K562 (cell line): ENCODE data around the gene FEN1. TPM values are rescaled to one million over a fixed set of nuclear protein-coding genes. Genes with fewer than 3 reads are reported as not detected.

Experiments
- CHCHD3 ChIP-seq: fragments of 250-450 bp; sonication (Bioruptor Pico); IDR thresholded peaks from 2 replicates; pipeline ENCODE4 v2.1.2; 2022; ENCODE audit warnings: mild to moderate bottlenecking
- E2F4 ChIP-seq: sonication (generic); formaldehyde crosslinking; IDR thresholded peaks from 2 replicates; pipeline ENCODE4 v1.8.0; 2022; ENCODE audit warnings: mild to moderate bottlenecking, low read depth, missing genetic modification reagents
- FOXO4 ChIP-seq: fragments of 450-650 bp; formaldehyde crosslinking; IDR thresholded peaks from 2 replicates; pipeline ENCODE4 v1.4.0; 2020; ENCODE audit warnings: mild to moderate bottlenecking, moderate library complexity
- HDGF ChIP-seq: fragments of 450-650 bp; IDR thresholded peaks from 2 replicates; pipeline ENCODE4 v1.6.1; 2016
- IRF1 ChIP-seq: sonication (generic); formaldehyde crosslinking; IDR thresholded peaks from 2 replicates; pipeline ENCODE4 v1.8.0; 2022; ENCODE audit warnings: missing genetic modification reagents, mild to moderate bottlenecking, borderline replicate concordance
- KLF16 ChIP-seq: IDR thresholded peaks from 2 replicates; pipeline ENCODE4 v1.6.1; 2016; ENCODE audit warnings: antibody characterized with exemption
- MECOM ChIP-seq: fragments of 250-450 bp; sonication (Bioruptor Pico); IDR thresholded peaks from 2 replicates; pipeline ENCODE4 v1.8.0; 2022; ENCODE audit warnings: inconsistent platforms
- NCOA2 ChIP-seq, 2 experiments: fragments of 450-650 bp; IDR thresholded peaks; 2 replicates each; pipeline ENCODE4 v1.6.1; 2018; ENCODE audit warnings: mild to moderate bottlenecking in 2 of 2, moderate library complexity in 1 of 2; ENCODE audit not compliant: partially characterized antibody in 2 of 2
- NRF1 ChIP-seq, 2 experiments: fragments of 450-650 bp; IDR thresholded peaks in 1 of 2; conservative IDR thresholded peaks in 1 of 2; 2 replicates each; pipeline ENCODE4 v1.6.1; 2014; ENCODE audit warnings: mild to moderate bottlenecking in 2 of 2
- PKNOX1 ChIP-seq: fragments of 450-650 bp; IDR thresholded peaks from 2 replicates; pipeline ENCODE4 v1.6.1; 2016
- RBM34 ChIP-seq: fragments of 200-400 bp; formaldehyde crosslinking; IDR thresholded peaks from 2 replicates; pipeline ENCODE4 v1.6.1; 2018; ENCODE audit warnings: low read length, borderline replicate concordance; ENCODE audit not compliant: insufficient read depth
- SREBF1 ChIP-seq: fragments of 150-350 bp; IDR thresholded peaks from 2 replicates; pipeline ENCODE4 v1.6.1; 2014; ENCODE audit warnings: antibody characterized with exemption, low read depth, low read length, borderline replicate concordance
- SREBF2 ChIP-seq: sonication (generic); formaldehyde crosslinking; IDR thresholded peaks from 2 replicates; pipeline ENCODE4 v1.4.0; 2020; ENCODE audit warnings: mild to moderate bottlenecking, missing genetic modification reagents
- SRSF7 ChIP-seq: fragments of 200-400 bp; formaldehyde crosslinking; optimal IDR thresholded peaks from 2 replicates; pipeline ENCODE3; 2017; ENCODE audit warnings: mild to moderate bottlenecking, low read depth, low read length
- THAP12 ChIP-seq: fragments of 250-450 bp; sonication (Bioruptor Pico); IDR thresholded peaks from 2 replicates; pipeline ENCODE4 v1.9.0; 2021; ENCODE audit warnings: mild to moderate bottlenecking, inconsistent platforms
- ZC3H11A ChIP-seq: IDR thresholded peaks from 2 replicates; pipeline ENCODE4 v1.6.1; 2012; ENCODE audit warnings: low read depth, low read length, improper control_type of control experiment
- ZNF224 ChIP-seq: sonication (generic); formaldehyde crosslinking; IDR thresholded peaks from 2 replicates; pipeline ENCODE4 v1.8.0; 2022; ENCODE audit warnings: mild to moderate bottlenecking, missing genetic modification reagents
- ZNF280A ChIP-seq: fragments of 450-650 bp; IDR thresholded peaks from 2 replicates; pipeline ENCODE4 v1.6.1; 2018; ENCODE audit warnings: mild to moderate bottlenecking, low read depth; ENCODE audit not compliant: partially characterized antibody
- ZNF766 ChIP-seq: fragments of 200-800 bp; sonication (Bioruptor generic); conservative IDR thresholded peaks from 2 replicates; pipeline ENCODE4 v1.6.1; 2016; ENCODE audit warnings: missing genetic modification characterization, missing compliant biosample characterization
- polyA plus RNA-seq, 8 experiments: library from polyadenylated mRNA; depleted of rRNA in 4 of 8; stranded (reverse) in 5 of 8; unstranded in 3 of 8; fragments of >200 nt; fragmentation: Nextera tagmentation in 2 of 8; fragmentation: Illumina TruSeq in 1 of 8; extraction: Ambion mirVana in 2 of 8; extraction: Trizol in 1 of 8; gene quantifications; 2 replicates each; pipeline versions ENCODE4 v1.2.1 to v1.2.3, GENCODE V29; 2011 to 2014; ENCODE audit warnings: inconsistent platforms in 1 of 8, missing spikeins in 1 of 8
- total RNA-seq, 7 experiments: library from RNA; depleted of rRNA in 6 of 7; stranded (reverse); fragments of >200 nt in 6 of 7; fragmentation: Illumina TruSeq in 2 of 7; extraction: Trizol in 2 of 7; gene quantifications; 2 replicates each; pipeline versions ENCODE4 v1.2.1 to v1.2.3, GENCODE V29; 2011 to 2021; ENCODE audit warnings: low replicate concordance in 1 of 7

Gene FEN1
- total and polyA plus RNA-seq, 9 of the 15 experiments (the other 6 are each of a cell fraction or from before 2014, with no cell fraction given): 58.1 to 156 (median 137) TPM

- TF ChIP-seq ZNF280A (no peak), NCOA2 (IDR thresholded peaks at IDR 0.05; ENCODE audit: partially characterized antibody in 2 of 2) (no peak), ZNF766 (CRISPR knock-in tag) (peak; percentile 86; the same call in 1 of the 2 replicates), ZNF224 (no peak), SREBF2 (CRISPR knock-in tag) (no peak), THAP12 (peak; percentile 32; the same call in 1 of the 2 replicates), SRSF7 (no peak), MECOM (peak; percentile 81), E2F4 (CRISPR knock-in tag) (no peak), FOXO4 (CRISPR knock-in tag) (peak; percentile 77; the same call in 1 of the 2 replicates), IRF1 (CRISPR knock-in tag) (no peak), SREBF1 (peak; percentile 97), ZC3H11A (no peak), KLF16 (peak; percentile 51; the same call in 1 of the 2 replicates), PKNOX1 (peak; percentile 59; the same call in 1 of the 2 replicates), NRF1 (conservative IDR thresholded peaks at IDR 0.05 in 1 of 2, IDR thresholded peaks at IDR 0.05 in 1 of 2) (peak; percentile 74 to 77), HDGF (peak; percentile 66; the same call in 1 of the 2 replicates), RBM34 (no peak), CHCHD3 (0 out of 2 replicates have a peak, but pooled peaks have one; percentile 17)
Measured at GRCh38 chr11:61834278-61835048, 41.8 kb downstream of the FEN1 start (continued).
